GM19455 (cell line): ENCODE measurements around the gene RAC3.

Source experiments
- ATAC-seq: cut with Tn5 transposase; IDR thresholded peaks from one replicate; pipeline ENCODE4 v1.9.1; 2021; ENCODE audit not compliant: unreplicated experiment

RAC3 gene

DNA sequence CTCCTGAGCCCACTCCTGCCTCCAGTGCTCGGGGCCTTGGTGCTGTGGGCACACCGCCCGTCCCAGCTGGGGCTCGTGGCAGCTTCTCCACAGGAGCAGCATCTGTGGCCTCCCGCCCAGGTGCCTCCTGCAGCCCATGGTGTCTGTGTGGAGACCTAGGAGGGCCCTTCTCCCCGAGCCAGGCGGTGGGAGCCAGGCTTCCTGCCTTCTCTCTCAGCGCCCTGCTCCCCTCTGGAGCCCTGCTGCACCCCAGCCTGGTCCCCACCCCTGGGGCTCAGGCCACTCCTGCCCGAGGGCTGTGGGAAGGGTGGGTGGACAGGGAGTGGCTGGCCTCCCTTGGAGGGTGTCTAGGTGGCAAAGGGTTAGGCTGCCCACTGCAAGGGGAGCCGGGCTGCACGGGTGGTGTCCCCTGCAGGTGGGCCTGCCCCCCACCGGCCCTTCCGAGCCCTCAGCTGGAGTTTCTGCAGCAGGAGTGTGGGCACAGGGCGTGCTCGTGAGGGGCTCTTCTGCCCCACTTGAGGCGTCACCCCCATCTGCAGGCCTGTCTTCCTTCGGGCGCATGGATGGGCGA is 19.8 kb upstream of the RAC3 start:
- ATAC-seq = no peak

DNA sequence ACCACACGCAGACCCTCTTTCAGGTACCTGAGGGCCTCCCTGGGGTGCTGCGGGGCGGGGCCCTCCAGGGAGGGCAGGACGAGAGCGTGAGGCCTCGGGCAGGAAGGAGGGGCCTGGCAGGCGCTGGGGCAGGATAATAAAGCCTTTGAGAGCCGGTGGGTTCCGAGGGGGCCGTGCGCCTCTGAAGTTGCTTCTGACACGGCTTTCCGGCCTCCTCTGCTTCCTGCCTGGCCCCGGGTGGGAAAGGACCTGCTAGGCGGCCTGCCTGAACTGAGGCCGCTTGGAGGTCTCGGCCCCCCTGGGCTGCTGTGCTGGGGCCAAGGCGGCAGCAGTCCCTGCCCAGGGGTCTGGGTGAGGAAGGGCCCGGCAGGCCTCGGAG is 19.2 kb upstream of the RAC3 start:
- no peak for ATAC-seq

DNA sequence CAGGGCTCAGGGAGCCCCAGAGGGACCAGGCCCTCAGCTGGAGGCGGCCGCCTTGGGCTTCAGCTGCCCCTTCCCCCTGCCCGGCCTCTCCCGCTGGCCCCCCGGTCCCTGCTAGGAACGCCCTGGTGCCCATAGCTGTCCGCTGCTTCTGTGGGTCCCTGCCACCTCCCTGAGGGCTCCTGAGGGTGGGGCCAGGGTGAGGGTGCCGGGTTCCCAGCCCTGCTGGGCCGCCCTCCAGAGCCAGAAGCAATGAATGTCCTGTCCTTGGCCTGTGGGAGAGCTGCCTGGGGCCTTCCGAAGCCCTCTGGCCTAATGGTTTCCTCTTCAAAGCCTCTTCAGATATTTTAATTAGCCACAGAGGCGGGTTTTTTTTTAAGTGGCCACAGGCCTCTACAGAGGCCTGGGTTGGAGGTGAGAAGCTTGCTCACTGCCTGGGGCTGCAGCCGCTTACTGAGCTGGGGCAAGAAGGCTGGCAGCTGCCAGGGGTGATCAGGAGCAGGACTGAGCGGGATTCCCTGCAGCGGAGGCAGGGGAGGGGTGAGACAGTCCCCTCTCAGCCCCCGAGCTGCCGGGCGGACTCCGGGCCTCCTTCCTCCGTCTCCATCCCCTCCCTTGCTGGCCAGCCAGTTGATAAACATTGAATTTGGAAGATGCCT is 18.7 kb upstream of the RAC3 start:
- no peak for ATAC-seq

DNA sequence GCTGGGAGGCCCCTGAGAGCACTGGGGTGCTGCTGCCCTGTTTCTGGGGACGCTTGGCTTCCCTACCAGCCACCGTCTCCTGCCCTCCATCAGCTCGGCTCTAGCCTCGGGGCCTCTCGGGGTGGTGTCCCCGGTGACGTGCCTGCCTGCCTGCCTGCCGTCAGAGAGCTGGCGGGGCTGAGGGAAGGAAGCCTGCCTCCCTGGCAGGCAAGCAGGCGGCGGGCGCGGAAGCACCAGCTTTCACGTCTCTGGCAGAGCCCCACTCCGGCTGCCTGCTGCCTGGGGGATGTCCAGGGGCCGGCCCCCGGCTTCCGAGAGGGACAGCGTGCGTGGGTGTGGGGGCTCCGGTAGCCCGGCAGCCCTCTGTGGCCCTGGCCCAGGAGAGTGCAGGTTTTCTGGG is 18.1 kb upstream of the RAC3 start:
- no peak for ATAC-seq

DNA sequence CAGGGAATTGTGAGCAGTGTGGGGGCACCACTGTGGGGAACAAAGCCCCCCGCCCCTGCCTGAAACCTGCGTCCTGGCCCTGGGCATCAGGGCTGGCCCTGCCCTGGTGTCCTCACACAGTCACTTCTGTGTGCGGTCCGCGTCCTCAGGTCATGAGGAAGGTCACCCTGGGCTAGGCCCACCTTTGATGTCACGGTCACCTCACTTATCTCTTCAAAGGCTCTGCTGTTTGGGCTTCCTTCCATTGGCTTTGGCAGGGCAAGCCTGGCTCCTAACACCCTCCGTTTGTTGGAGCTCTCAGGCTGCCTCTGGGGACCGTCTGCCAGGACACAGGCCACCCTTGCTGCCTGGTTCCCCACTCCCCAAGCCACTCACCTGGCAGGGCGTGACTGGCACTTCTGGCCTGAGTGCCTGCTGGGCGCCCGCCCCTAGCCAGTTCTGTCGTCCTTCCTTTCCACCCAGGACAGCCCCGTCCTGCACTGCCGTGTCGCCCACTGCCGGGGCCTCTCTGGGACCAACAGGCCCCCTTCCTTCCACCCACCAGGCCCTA is 17.6 kb upstream of the RAC3 start:
- ATAC-seq = no peak

DNA sequence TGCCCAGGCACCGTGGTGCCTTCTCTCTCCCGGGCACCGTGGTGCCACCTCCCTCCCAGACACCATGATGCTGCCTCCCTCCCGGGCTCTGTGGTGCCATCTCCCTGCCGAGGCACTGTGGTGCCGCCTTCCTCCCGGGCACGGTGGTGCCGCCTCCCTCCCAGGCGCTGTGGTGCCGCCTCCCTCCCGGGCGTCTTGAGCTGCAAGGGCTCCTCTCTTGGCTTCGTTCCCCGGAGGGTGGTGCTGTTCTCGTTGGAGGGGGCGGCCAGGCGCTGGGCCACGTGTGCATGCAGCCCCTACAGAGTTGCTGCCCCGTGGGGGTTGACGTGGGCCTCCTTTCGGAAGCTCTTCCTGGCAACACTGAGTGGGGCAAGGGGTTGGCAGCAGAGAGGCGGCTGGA is 17.0 kb upstream of the RAC3 start:
- no peak for ATAC-seq

DNA sequence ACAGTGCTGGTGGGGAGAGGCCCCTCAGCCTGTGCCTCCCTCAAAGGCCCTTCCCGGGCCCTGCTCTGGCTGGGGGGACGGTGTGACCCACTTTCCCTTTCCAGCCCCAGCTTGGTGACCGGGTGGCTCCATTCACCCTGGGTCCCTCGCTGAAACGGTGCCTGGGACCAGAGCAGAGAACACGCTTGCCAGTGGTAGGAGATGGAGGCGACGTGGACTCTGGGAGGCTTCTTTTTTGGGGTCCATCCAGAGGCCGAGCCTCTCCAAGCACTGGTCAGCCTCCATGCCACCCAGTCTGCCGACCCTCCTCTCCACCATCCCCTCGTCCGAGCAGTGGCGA is 16.5 kb upstream of the RAC3 start:
- ATAC-seq = no peak

DNA sequence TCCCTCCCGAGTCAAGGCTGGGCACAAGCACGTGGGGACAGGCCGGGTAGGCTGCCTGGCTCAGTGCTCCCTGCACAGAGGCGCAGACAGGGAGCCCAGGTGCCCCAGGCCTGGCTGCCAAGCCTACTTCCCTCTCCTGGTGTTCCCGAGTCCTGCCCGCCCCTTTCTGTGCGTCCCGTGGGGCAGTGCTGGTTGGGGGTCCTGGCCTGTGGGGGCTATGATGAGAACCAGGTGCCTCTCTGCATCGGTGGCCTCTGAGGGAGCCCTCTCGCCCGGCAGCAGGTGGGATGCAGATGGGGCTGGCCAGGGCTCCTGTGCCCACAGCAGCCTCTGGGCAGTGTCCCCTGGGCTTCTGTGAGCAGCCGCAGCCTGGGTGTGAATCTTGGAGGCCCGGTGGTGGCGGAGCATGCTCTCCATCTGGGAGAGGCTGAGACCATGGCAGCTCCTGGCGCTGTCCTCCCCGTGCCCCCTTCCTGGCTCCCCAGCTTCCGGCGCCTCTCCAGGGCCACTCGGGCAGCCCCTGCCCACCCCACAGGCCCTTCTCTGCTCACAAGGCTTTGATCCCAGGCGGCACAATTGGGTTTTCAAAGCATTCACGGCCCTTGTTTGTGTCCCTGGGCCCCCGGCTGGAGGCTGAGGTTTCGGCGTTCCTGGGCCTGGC is 16.0 kb upstream of the RAC3 start:
- ATAC-seq = no peak

DNA sequence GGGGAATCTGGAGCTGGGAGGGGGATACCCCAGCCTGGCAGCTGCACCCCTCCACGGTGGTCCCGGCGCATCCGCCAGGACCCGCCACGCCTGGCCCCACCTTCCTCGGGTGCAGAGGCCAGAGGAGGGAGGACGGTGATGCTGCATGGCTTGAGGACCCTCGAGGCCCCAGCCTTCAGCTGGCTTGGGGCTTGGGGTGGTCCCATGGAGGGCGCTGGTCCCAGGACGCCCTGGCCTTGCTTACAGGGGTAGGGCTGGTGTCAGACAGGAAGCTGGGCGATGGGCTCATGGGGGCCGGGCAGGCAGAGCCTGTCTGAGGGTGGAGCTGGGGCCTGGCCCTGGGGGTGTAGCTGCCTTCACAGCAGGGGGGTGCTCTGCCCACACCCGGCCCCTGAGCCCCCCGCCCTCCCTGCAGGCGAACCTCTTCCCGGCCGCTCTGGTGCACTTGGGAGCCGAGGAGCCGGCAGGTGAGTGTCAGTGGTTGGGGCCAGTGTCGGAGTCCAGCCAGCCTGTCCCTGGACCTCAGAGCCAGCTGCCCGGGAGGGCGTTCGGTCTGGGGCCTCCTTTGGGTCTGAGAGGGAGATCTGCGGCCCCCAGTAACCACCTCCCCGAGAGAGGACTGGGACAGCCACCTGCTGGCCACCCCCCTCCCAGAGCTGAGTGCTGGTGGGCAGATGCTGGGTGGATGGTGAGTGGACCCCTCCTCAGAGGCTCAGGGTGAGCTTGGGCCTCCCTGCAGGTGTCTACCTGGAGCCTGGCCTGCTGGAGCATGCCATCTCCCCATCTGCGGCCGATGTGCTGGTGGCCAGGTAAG is 15.2 kb upstream of the RAC3 start:
- no peak for ATAC-seq

DNA sequence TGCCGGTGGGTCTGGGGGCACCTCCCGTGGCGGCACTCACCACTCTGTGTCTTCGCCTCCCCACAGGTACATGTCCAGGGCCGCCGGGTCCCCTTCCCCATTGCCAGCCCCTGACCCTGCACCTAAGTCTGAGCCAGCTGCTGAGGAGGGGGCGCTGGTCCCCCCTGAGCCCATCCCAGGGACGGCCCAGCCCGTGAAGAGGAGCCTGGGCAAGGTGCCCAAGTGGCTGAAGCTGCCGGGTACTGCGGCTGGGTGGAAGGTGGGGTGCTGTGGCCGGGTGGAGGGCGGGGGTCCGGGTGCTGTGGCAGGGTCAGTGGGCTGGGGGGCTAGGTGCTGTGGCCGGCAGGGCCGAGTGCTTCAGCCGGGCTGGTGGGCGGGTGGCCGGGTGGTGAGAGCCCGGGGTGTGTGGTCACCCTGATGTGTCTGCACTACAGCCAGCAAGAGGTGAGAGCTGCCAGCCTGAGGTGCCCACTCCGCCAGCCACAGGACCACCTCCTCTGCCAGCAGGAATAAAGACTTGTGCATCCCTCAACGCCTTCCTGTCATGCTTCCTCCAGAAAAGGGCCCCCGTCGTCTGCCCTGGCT is 14.5 kb upstream of the RAC3 start:
- ATAC-seq = no peak

DNA sequence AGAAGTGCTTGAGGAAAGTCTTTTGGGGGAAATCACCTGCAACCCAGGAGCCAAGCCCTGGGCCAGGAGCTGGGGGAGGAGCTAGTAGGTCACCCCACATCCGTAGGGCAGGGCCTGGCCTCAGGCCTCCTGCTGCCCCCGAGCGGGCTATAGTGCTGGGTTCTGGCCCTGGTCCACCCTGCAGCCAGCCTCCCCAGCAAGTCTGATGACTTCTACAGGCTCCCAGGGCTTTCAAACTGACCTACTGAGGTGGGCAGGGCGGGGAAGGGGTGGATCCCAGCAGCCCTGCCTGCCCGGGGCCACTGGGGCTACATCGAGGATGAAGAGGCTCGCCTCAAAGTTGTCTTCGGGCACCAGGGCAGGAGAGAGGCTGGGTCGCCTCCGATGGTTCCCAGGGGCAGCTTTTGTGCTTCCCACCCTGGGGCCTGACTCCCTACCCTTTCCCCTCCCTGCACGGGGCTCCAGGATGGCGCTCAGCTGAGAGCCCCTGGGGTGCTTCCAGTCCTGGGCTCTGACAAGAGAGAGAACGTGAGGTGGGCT is 13.8 kb upstream of the RAC3 start:
- no peak for ATAC-seq

DNA sequence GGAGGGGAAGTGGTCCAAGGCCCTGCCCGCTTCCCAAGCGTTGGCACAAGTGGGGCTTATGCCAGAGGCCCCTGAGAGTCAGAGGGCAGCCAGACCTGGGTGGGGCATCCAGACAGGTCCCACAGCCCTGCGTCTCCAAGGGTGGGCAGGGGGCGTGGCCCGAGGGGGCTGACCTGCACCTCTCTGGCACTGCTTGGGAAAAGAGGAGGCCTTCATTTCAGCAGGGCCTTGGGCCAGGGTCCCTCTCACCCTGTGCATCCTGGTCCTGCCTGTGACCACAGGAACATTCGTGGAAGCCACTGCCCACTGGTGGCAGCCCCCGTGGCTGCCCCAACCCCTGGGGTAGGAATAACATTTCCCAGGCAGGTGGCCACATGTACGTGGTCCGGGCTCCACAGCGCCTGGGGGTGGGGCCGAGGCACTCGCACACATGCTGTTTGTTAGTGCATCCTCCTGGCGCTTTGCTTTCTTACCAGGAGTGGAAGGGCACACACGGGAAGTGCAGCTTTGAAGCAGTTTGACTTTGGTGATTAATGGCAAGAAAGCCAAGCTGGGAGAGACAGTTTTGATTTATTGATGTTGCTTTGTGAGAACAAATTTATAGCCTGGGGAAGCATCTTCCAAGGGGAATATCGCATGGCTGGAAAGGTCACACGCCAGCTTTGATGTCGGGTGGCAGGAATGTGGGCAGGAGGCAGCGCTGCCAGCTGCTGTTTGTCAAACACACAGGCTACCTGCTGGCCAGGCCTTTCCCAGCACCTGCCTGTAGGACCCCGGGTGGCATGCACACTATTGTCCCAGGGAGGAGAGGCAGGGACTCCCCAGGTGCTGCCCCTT is 13.1 kb upstream of the RAC3 start:
- ATAC-seq = no peak

DNA sequence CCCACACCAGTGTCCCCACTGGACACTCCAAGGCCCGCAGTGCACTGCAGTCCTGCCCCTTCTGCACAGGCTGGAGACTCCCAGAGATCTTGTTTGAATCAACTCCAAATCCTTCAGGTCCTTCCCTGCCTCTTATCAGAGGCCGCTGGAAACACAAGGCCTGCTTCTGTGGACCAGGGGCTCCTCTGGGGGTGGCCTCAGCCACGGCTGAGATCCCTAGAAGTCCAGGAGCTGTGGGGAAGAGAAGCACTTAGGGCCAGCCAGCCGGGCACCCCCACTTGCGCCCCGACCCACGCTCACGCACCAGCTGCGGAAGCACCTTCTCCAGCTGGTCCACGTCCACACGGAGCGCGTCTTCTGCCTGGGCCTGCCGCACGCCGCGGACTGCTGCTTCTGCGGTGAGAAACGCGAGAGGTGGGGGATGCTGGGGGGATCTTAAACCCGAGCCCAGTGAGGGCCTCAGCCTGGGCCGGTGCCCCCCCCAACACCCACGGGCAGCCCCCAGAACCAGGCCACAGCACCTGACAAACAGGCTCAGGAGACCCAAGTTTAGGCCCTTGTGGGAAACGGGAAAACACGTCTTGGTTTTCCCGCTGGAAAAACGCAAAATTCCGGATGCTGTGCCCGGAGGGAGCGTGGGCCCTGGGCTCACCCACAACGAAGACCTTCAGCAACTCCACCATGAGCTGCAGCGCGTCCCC is 12.3 kb upstream of the RAC3 start:
- ATAC-seq = no peak

DNA sequence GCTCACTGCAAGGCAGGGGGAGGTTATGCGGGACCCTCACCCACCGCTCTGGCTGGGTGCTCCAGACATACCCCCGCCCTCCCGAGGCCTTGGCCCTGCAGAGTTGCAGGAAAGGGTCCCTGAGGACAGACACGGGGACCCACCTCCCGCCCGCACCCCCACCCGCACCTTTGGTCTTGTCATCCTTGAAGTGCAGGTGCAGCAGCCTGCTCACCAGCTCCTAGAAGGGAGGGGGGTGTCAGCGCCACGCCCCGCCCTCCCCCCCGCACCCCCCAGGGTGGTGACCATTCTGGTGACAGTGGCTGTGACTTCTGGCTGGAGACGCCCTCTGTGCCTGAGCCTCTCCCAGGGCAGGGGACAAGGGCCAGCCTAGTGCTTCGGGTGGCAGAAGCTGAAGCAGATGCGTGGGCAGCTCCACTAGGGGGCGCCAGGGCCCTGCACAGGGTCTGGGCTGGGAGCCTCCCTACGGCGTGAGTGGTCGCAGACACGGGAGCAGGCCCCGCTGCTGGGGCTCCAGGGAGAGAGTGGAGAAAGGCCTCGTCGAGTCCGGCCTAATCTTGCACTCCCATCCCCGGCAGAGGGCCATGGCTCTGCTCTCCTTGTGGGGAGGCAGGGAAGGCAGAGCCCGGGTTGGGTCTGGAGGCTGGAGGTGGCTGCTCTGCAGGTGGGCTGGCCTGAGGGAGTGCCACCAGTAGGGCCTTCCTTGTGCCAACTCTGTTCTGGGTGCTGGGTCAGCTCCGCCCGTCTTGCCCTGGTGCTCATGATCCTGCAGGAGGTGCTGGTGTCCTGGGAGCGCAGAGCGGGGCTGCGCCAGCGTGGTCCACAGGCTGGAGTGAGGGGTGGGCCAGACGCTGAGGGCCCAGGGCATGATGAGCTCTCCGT is 11.5 kb upstream of the RAC3 start:
- ATAC-seq = no peak

DNA sequence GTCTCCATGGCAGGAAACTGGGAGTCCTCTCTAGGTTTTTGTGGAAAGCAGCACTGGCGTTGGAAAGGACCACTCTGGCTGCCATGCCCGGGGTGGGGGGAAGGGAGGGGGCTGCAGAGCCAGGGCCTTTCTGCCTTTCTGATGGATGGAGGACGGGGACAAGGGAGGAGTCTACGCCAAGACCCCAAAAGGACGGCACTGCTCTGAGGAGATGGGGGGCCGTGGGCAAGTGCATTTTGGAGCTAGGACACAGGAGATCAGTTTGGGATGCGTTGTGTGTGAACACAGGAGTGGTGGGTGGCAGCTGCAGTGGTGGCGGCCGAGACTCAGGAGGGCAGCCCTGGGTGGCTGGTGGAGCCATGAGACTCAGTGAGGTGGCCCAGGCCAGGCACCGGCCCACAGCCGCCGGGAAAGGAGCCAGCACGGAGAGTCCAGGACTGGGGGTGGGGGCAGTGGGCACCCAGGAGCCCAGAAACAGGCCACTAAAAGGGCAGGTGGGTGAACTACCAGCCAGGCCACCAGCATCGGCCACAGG is 10.8 kb upstream of the RAC3 start:
- no peak for ATAC-seq

DNA sequence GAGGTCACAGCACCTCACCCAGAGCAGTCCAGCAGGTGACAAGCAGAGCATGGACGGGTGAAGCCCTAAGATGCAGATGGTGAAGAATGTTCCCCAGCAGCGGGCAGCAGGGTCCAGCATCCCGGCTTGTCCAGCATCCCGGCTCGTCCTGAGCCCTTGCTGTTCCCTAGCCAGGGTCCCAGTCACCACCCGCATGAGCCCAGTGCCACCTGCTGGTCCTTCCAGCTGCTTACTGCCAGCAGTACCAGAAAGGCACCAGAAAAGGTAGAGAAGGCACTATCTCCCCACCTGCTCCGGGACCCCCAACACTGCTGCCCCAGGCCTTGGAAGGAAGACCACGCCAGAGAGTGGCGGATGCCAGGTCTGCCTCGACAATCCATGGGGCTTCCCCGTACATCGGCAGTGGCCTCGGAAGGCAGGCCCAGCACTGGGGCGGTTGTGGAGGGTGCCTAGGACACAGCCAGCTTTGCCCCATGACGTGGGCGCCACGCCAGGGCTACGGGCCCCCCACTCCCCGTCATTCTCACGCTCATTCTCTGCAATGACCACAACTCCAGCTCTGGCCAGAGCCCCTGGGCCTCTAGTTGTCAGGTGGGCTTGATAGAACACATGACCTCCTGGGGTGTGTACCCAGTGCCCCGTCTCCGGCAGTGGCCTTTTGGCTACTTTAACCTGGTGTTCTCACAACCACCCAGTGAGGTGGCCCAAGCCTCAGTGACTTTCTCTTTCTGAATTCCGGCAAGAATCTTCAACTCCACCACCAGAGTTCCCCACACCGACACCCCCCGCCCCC is 10.2 kb upstream of the RAC3 start:
- no peak for ATAC-seq

DNA sequence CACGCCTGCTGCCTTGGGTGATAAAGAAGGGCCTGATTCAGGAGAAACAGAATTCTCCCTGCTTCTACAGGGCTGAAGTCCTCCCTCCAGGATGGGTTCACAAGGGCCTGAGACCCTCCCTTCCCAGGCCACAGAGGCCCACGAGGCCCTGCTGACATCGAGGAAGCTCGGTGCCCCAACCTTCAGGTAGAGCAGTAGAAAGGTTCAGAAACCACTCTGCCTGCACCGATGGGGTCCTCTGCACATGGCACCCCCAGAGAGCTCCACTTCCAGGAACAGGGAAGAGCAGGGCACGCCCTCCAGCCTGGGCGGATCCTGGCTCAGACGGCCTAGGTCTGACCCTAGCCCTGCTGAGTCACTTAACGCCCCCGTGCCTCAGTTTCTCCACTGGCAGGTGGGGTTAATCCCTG is 9.6 kb upstream of the RAC3 start:
- ATAC-seq = no peak
